Stomach (tissue), 9 donors: Measurements from ENCODE around the gene CCDC137. TPM values are rescaled to one million over a fixed set of nuclear protein-coding genes. Genes with fewer than 3 reads are reported as not detected.

Experiments
- DNase-seq, 2 donors: peaks; one replicate each; pipeline versions ENCODE4 v3.0.0 to v3.0.0-alpha.2; 2013 to 2019
- H3K27ac ChIP-seq, 5 donors: fragments of 200-600 bp in 4 of 5; sonication (generic) in 4 of 5; one replicate each; pipeline ENCODE4 v1.5.1; 2013 to 2019; ENCODE audit warnings: mild to moderate bottlenecking in 1 of 5, moderate library complexity in 1 of 5
- H3K27me3 ChIP-seq, 3 donors: fragments of 200-600 bp; sonication (generic); one replicate each; pipeline ENCODE4 v1.5.1; 2017 to 2019; ENCODE audit warnings: mixed run types in 1 of 3
- H3K36me3 ChIP-seq, 4 donors: fragments of 200-600 bp; sonication (generic); 1 replicate in 3 of 4; 2 replicates in 1 of 4; pipeline ENCODE4 v1.5.1; 2016 to 2019
- H3K4me1 ChIP-seq, 4 donors: fragments of 200-600 bp; sonication (generic); one replicate each; pipeline ENCODE4 v1.5.1; 2016 to 2019
- H3K4me3 ChIP-seq, 4 donors: fragments of 200-600 bp; sonication (generic) in 3 of 4; one replicate each; pipeline ENCODE4 v1.5.1; 2016 to 2019; ENCODE audit warnings: mild to moderate bottlenecking in 1 of 4
- H3K9me3 ChIP-seq, 4 donors: fragments of 200-600 bp; sonication (generic); one replicate each; pipeline ENCODE4 v1.5.1; 2016 to 2019
- CTCF ChIP-seq, 7 experiments: fragments of 450-650 bp in 4 of 7; fragments of 200-600 bp in 3 of 7; sonication (generic) in 3 of 7; IDR thresholded peaks; one replicate each; pipeline ENCODE4 v1.5.1; 2016 to 2019; ENCODE audit warnings: antibody characterized with exemption in 7 of 7, control low read depth in 2 of 7, mild to moderate bottlenecking in 1 of 7
- EP300 ChIP-seq: sonication (generic); formaldehyde crosslinking; IDR thresholded peaks from one replicate; pipeline ENCODE4 v1.6.1; 2017; ENCODE audit warnings: antibody characterized with exemption
- POLR2A ChIP-seq, 4 donors: fragments of 450-650 bp; IDR thresholded peaks; one replicate each; pipeline ENCODE4 v1.6.1; 2016; ENCODE audit warnings: antibody characterized with exemption in 4 of 4, control low read depth in 2 of 4, mild to moderate bottlenecking in 1 of 4, moderate library complexity in 1 of 4
- POLR2AphosphoS5 ChIP-seq, 3 donors: sonication (generic); formaldehyde crosslinking; IDR thresholded peaks; one replicate each; pipeline ENCODE4 v1.6.1; 2016; ENCODE audit warnings: antibody characterized with exemption in 3 of 3
- WGBS, 5 donors: extraction: QIAGEN DNeasy Blood & Tissue Kit in 3 of 5; methylation state at CpG; one replicate each; pipeline versions ENCODE4 v1.1.5 to v1.1.7; 2013 to 2018; 5-methylcytosine and 5-hydroxymethylcytosine counted together
- intact Hi-C: fragments of 100-400 bp; cut with DNase I; formaldehyde crosslinking; loops from one replicate; pipeline ENCODE4 v1.15.1; 2023; ENCODE audit warnings: low total_unique reads
- polyA plus RNA-seq, 3 donors: library from polyadenylated mRNA; stranded (reverse); fragments of 200-250 nt; gene quantifications; one replicate each; pipeline ENCODE4 v1.2.3, GENCODE V29; 2013
- total RNA-seq, 5 donors: library from RNA; depleted of rRNA; stranded (reverse); fragments of >200 nt; gene quantifications; one replicate each; pipeline versions ENCODE4 v1.1.0 to v1.2.3, GENCODE V29; 2014 to 2016
- donor health status: healthy with polysubstance abuse.
- donor health status: Bipolar disorder and iron deficiency.
- donor health status: healthy.

CCDC137 gene
- total and polyA plus RNA-seq, 8 donors: 0.58 to 279 (median 19.6) TPM

GRCh38 chr17:81644496-81644895, 22.0 kb upstream of the CCDC137 start:
- H3K36me3 ChIP-seq: peaks cover 0 to 5% (median 0%) of the 10 kb centered on the region in 4 donors
- H3K27me3 ChIP-seq: peaks cover 14 to 30% (median 25%) of the 10 kb centered on the region in 3 donors
- H3K9me3 ChIP-seq: peaks cover 0 to 11% (median 9%) of the 10 kb centered on the region in 4 donors
- 86 to 91% (median 89%) methylated on average over 6 to 15 of the region's 15 CpGs for WGBS, 5 donors
- intact Hi-C loops: no loop called here
- DNase-seq: no peak
- peaks cover 0 to 10% (median 5%) of the 10 kb centered on the region in 4 donors for H3K4me1 ChIP-seq
- H3K27ac ChIP-seq: no peak overlapping the region
- TF ChIP-seq POLR2AphosphoS5 (IDR thresholded peaks at IDR 0.05): no peak
- H3K4me3 ChIP-seq: no peak overlapping the region

- Histone ChIP-seq H3K4me1 (peaks cover 0 to 10% (median 5%) of the 10 kb centered on the region in 4 donors), H3K9me3 (peaks cover 0 to 11% (median 9%) of the 10 kb centered on the region in 4 donors), H3K36me3 (peaks cover 0 to 5% (median 0%) of the 10 kb centered on the region in 4 donors), H3K27ac (no peak overlapping the region), H3K4me3 (no peak overlapping the region), H3K27me3 (peaks cover 15 to 38% (median 31%) of the 10 kb centered on the region in 3 donors)
- intact Hi-C loops: no loop called here
- WGBS, 5 donors: 77 to 90% (median 86%) methylated on average over 14 to 29 of the region's 29 CpGs
- no peak for TF ChIP-seq POLR2A (IDR thresholded peaks at IDR 0.05)
- DNase-seq: no peak
Measured at GRCh38 chr17:81644976-81645952, 21.3 kb upstream of the CCDC137 start.

- no peak overlapping the region for H3K4me3 ChIP-seq
- peaks cover 0 to 11% (median 9%) of the 10 kb centered on the region in 4 donors for H3K9me3 ChIP-seq
- peaks cover 0 to 10% (median 5%) of the 10 kb centered on the region in 4 donors for H3K4me1 ChIP-seq
- H3K27me3 ChIP-seq: peaks cover 21 to 55% (median 41%) of the 10 kb centered on the region in 3 donors
- intact Hi-C loops: no loop called here
- TF ChIP-seq EP300 (no peak), CTCF (IDR thresholded peaks at IDR 0.05) (no peak), POLR2AphosphoS5 (IDR thresholded peaks at IDR 0.05) (no peak), POLR2A (IDR thresholded peaks at IDR 0.05) (no peak)
- WGBS, 5 donors: 50 to 70% (median 62%) methylated on average over 7 to 12 of the region's 12 CpGs
- DNase-seq: no peak
- H3K27ac ChIP-seq: no peak overlapping the region
- H3K36me3 ChIP-seq: peaks cover 0 to 5% (median 0%) of the 10 kb centered on the region in 4 donors
Measured at GRCh38 chr17:81646869-81647600, 19.5 kb upstream of the CCDC137 start.

GRCh38 chr17:81647640-81648012, 18.9 kb upstream of the CCDC137 start:
- Histone ChIP-seq H3K4me1 (peaks cover 0 to 10% (median 5%) of the 10 kb centered on the region in 4 donors), H3K9me3 (peaks cover 0 to 11% (median 9%) of the 10 kb centered on the region in 4 donors), H3K4me3 (no peak overlapping the region), H3K27ac (no peak overlapping the region), H3K27me3 (peaks cover 21 to 60% (median 41%) of the 10 kb centered on the region in 3 donors), H3K36me3 (peaks cover 0 to 5% (median 0%) of the 10 kb centered on the region in 4 donors)
- 17 to 47% (median 26%) methylated on average over 8 to 21 of the region's 21 CpGs for WGBS, 5 donors
- intact Hi-C loops: no loop called here
- DNase-seq: no peak
- TF ChIP-seq POLR2A (IDR thresholded peaks at IDR 0.05): no peak
- no peak for TF ChIP-seq EP300
- no peak for TF ChIP-seq CTCF (IDR thresholded peaks at IDR 0.05)
- no peak for TF ChIP-seq POLR2AphosphoS5 (IDR thresholded peaks at IDR 0.05)
